GM18508 (cell line): ENCODE results near the gene PLXNA1.

Experiments used
- ATAC-seq: cut with Tn5 transposase; IDR thresholded peaks from one replicate; pipeline ENCODE4 v1.9.1; 2021; ENCODE audit warnings: moderate number of reproducible peaks; ENCODE audit not compliant: insufficient read depth, unreplicated experiment

PLXNA1 gene

DNA sequence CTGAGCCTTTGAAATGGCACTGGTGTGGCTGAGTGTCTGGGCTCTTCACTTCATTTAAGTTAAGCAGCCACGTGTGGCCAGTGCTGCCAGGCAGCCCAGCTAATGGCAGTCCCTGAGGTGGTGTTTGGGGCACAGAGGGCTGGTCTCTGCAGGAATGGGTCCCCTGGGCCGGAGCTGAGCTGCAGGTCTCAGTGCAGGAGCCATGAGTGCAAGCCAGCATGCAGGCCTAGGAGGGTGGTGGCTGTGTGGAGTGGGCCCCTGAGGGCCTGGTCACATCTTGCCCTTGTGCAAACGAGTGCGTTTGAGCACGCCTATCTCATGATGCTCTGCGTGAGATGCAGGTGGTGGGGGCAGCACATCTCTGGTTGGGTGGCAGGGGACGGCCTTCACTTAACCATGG, 48.9 kb downstream of the PLXNA1 start:
- no peak for ATAC-seq

DNA sequence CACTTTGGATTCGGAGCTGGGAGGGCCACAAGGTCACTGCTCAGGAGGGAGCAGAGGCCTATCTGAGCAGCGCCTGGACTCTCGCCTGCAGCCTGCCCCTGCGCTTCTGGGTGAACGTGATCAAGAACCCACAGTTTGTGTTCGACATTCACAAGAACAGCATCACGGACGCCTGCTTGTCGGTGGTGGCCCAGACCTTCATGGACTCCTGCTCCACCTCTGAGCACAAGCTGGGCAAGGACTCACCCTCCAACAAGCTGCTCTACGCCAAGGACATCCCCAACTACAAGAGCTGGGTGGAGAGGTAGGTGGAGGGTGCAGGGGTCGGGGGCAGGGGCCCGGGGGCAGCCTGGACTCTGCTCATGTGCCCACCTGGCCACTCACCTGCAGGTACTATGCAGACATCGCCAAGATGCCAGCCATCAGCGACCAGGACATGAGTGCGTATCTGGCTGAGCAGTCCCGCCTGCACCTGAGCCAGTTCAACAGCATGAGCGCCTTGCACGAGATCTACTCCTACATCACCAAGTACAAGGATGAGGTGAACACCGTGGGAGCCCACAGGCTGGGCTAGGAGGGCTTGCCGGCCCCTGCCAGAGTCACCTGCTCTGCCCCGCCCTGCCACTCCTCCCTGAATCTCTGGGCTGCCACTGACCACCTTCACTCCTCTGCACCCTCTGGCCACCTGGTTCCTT, 49.5 kb downstream of the PLXNA1 start:
- ATAC-seq: no peak
